IPS-18c (cell line): ENCODE data around the gene TNPO3.
"Not testable (repeated sequence)": the region's sequence is repeated elsewhere in the genome, so short reads cannot be mapped to it uniquely, and the experiment has no call there.

Experiments
- H3K4me3 ChIP-seq: 2 replicates; pipeline ENCODE4 v1.7.0; 2013; ENCODE audit warnings: low read depth, mild to moderate bottlenecking, low read length, moderate library complexity; ENCODE audit not compliant: insufficient read depth
- H3K9me3 ChIP-seq: one replicate; pipeline ENCODE4 v1.6.1; 2013; ENCODE audit warnings: mild to moderate bottlenecking, low read length, moderate library complexity; ENCODE audit not compliant: control insufficient read depth, insufficient read depth

Gene TNPO3

DNA sequence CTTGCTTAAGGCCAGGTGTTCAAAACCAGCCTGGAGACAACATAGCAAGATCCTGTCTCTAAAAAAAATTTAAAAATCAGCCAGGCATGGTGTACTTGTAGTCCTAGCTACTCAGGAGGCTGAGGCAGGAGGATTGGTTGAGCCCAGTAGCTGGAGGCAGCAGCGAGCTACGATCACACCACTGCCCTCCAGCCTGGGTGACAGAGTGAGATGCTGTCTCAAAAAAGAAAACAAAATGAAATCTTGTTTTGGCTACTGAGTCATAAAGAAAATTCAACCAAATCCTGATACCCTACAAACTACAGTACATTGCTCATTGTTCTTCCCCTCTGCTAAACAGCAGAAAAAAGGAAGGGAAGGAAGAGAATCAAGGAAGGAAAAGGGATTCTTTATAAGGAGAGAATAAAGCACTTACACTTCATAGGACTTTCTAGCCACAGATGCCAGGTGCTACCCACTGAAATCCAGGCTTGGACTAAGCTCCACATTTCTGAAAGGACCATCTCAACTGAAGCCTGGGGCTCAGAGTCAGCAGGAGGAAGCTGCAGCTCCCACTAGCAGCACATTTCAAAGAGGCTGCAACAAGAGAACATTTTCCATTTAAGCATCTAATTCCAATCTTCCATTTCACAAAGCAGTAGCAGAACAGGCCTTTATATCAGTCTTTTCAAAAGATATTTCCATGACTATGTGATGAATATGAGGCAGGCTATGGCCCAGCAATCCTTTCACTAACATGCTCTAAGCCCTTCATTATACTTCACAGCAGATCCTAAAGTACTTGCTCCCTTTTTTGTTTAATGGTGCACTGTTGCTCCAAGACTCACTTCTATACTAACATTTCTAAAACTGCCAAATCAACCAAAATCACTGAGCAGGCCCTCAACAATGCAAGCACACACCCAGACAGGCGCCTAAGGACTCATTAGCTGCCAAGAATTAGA, 13.5 kb downstream of the TNPO3 start:
- Histone ChIP-seq H3K9me3 (no peaks in the 10 kb centered on the region), H3K4me3 (no peak overlapping the region)

DNA sequence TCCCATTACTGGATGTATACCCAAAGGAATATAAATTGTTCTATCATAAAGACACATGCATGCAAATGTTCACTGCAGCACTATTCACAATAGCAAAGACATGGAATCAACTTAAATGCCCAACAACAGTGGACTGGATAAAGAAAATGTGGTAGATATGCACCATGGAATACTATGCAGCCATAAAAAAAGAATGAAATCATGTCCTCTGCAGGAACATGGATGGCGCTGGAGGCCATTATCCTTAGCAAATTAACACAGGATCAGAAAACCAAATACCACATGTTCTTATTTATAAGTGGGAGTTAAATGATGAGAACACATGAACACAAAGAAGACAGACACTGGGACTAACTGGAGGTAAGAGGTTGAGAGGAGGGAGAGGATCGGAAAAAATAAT, 16.4 kb downstream of the TNPO3 start:
- H3K4me3 ChIP-seq, H3K9me3 ChIP-seq: not testable (repeated sequence)

DNA sequence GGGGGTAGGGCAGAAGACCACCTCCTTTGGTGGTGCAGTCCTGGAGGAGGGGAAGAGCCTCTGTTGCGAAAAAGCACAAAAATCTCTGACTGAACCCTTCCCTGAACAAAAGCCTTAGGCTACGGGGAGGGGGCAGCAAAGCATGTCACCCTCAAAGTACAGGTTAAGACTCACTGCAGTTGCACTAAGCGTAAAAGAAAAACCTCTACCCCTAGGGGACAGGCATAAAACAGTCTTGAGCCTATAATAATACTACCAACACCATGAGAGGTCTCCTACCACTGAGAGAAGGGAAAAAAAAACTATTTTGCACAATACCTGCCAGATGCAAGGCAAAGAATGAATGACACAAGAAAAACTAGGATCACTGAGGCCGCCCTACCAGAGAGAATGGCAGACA, 17.3 kb downstream of the TNPO3 start:
- H3K9me3 ChIP-seq = no peaks in the 10 kb centered on the region
- H3K4me3 ChIP-seq = no peak overlapping the region

DNA sequence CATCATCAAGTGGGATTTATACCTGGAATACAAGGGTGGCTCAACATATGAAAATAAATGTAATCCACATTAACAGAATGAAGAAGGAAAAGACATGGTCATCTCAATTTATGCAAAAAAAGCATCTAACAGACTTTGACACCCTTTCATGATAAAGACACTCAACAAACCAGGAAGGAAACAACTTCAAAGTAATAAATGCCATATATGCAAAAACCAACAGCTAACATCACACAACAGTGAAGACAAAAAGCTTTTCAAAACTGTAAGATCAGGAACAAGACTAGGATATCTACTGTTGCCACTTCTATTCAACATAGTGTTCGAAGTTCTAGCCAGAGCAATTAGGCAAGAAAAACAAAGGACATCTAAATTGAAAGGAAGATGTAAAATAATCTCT, 22.9 kb downstream of the TNPO3 start:
- no peak overlapping the region for H3K4me3 ChIP-seq
- H3K9me3 ChIP-seq = no peaks in the 10 kb centered on the region

DNA sequence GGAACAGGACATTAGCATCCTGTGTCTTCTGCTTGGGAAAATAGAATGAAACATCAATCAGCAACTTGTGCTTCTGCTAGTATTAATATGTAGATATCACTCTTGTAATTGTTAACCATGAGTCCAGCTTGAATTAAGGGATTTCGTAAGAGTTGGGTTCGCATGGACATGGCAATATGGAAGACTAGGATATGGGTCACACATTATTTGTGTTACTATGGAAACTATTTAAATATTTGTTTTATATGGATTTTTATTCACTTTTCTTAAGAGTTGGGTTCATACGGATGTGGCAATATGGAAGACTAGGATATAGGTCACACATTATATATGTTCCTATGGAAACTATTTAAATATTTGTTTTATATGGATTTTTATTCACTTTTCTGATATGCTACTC, 24.5 kb downstream of the TNPO3 start:
- Histone ChIP-seq H3K9me3 (no peaks in the 10 kb centered on the region), H3K4me3 (no peak overlapping the region)

DNA sequence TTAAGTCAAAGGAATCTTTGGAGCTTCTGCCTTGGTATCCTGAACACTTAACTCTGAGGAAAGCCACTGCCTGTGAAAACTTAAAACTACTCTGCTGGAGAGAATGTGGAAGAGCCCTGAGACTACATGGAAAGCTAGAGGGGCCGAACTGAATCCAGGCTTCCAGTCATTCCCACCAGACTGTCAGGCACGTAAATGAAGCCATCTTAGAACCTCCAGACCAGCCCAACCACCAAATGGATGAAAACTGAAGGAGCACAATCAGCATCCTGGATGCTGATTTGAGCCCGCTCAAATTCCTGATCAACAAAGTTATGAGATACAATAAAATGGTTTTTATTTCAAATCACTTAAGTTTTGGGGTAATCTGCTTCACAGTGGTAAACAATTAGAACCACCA, 30.8 kb downstream of the TNPO3 start:
- H3K9me3 ChIP-seq = no peaks in the 10 kb centered on the region

DNA sequence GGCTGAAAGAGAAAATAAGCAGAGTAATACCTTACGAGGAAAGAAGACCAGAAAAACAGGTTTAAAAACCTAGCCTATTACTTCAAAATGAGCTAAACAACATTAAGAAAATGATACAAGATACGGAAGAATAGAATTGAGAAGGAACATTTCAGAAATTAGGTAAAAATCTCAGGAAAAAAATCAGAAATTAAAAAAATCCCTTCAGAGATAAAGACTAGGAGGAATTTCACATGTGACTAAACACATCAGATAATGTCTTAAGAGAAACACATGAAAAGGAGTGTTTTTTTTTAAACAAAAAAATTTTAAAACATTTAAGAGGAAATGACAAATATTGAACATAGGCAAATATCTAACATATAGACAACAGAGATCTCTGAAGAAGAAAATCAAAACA, 33.3 kb downstream of the TNPO3 start:
- H3K9me3 ChIP-seq = no peaks in the 10 kb centered on the region

More for the DNA sequence above, 30.8 kb downstream of the TNPO3 start:
- H3K4me3 ChIP-seq = no peak overlapping the region

DNA sequence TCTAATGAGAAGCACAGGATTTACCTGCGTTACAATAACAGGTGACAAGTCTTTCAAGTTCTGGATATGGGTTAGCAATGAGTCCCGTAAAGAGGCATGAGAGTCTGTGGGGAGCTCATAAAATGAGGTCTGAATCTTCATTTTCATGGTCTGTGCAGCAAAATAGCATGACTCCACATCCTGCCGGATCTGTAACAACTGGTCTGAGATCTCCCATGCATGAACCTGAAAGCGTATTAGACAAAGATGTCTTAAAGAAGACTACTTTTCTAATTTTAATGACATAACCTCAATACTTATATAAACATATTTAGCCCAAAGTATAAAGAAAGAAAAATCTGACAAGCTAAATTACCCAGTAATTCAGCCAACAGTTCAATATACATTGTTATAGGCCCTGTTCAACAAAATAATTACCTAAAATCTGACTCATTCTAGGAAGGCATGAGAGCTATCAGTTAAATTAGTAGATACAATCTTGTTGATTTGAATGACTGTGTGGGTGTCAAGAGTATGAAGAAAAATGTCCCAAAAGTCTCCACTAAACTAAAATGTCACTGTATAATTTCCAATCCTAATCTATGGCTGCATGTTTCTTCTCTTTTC, 36.9 kb downstream of the TNPO3 start:
- H3K4me3 ChIP-seq = no peak overlapping the region
- H3K9me3 ChIP-seq = no peaks in the 10 kb centered on the region

More for the DNA sequence above, 33.3 kb downstream of the TNPO3 start:
- no peak overlapping the region for H3K4me3 ChIP-seq

DNA sequence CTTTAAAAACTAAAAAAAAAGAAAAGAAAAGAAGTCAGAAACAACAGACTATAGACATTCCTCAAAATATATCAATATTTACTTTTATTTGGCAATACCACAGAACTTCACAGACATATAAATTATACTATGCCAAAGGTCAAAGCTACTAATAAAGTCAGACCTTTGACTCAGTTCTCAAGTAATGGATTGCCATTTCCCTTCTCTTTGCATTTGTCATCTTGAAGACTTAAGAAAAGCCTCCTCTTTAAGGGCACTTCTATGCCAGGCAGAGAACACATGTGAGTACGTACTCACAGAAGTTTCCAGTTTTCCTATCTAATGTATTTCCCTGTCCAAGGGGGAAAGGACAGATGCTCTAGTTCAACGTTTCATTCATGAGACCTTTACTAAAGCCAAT, 37.6 kb downstream of the TNPO3 start:
- H3K4me3 ChIP-seq = no peak overlapping the region
- H3K9me3 ChIP-seq = no peaks in the 10 kb centered on the region

DNA sequence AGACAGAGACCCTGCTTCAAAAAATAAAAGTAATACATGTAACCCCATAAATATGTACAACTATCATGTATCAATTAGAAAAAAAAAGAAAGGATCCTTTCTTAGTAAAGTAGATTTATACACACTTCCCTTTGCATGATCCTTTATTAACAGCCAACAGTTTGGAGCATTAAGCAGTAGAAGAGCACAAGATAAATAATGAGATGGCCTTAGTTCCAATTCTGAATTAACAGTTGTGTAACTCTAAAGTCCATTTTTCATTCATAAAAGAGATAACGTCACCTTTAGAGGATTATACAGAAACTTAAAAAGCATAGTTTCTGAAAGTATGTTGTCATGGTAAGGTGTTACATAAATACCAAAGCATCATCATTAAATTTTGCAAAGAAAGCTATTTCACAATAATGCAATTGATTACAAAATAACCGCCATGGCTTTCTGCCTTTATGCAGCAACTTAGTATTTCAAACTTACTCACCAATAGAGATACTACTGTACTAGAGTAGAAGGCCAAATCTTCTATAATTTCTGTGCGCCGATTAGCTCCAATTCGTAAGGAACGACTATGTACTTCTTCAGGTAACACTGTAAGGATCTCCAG, 40.3 kb downstream of the TNPO3 start:
- no peak overlapping the region for H3K4me3 ChIP-seq

DNA sequence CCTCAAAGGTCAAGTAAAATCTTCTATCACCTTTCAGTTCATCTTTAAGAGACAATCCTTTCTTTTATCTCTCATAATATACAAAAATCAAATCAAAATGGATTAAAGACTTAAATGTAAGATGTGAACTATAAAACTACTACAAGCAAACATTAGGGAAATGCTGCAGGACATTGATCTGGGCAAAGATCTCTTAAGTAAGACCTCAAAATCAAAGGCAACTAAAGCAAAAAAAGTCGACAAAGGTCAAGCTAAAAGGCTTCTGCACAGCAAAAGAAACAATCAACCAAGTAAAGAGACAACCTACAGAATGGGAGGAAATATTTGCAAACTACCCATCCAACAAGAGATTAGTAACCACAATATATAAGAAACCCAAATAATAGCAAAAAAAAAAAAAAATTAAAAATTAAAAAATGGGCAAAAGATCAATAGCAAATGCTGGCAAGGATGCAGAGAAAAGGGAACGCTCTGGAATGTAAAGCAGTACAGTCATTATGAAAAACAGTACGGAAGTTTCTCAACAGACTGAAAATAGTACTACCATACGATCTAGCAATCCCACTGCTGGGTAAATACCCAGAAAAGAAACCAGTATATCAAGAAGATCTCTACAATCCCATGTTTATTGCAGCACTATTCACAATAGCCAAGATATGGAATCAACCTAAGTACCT, 41.7 kb downstream of the TNPO3 start:
- Histone ChIP-seq H3K4me3 (no peak overlapping the region), H3K9me3 (no peaks in the 10 kb centered on the region)

More for the DNA sequence above, 40.3 kb downstream of the TNPO3 start:
- no peaks in the 10 kb centered on the region for H3K9me3 ChIP-seq

DNA sequence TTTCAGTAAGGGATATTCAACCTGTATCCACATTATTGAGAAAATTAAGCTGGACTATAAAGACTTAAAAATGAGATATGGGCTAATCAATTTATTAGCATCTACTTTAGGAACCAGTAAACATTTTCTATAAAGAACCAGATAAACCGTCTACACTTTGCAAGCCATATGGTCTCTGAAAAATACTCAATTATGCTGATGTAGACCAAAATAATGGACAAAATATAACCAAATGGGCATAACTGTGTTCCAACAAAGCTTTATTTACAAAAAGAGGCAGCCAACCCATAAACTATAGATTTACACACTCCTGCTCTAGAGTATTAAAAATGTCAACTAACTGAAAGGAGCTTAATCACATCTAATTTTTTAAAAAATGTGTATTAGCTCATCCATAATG, 42.3 kb downstream of the TNPO3 start:
- Histone ChIP-seq H3K4me3 (no peak overlapping the region), H3K9me3 (no peaks in the 10 kb centered on the region)

DNA sequence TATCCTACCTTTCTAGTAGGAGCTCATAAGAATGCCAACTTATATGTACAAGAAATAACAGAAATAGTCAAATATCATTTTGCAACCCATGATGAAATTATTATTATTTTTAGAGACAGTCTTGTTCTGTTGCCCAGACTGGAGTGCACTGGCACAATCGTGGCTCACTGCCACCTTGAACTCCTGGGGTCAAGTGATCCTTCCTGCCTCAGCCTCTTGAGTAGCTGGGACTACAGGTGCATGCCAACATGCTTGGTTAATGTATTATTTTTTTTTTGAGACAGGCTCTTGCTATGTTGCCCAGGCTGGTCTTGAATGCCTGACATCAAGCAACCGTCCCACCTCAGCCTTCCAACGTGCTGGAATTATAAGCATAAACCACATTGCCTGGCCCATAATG, 44.8 kb downstream of the TNPO3 start:
- Histone ChIP-seq H3K9me3 (no peaks in the 10 kb centered on the region), H3K4me3 (no peak overlapping the region)

DNA sequence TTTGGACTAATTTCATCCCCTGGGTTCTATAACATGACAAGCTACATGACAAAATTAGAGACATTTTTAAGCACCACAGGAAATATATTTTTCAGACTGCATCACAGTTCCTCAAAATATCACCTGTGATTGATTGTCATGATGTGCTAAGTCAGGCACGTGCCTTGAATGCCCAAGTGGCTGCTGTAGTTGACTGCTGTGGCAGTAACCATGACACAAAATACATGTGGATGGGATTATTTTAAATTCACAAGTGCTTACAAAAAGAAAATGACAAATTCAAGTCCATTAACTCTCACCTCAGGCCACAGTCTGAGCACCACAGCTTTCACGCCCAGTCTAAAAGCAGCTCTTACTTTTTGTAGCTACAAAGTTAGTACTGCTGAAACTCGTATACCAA, 45.5 kb downstream of the TNPO3 start:
- Histone ChIP-seq H3K9me3 (no peaks in the 10 kb centered on the region), H3K4me3 (no peak overlapping the region)

DNA sequence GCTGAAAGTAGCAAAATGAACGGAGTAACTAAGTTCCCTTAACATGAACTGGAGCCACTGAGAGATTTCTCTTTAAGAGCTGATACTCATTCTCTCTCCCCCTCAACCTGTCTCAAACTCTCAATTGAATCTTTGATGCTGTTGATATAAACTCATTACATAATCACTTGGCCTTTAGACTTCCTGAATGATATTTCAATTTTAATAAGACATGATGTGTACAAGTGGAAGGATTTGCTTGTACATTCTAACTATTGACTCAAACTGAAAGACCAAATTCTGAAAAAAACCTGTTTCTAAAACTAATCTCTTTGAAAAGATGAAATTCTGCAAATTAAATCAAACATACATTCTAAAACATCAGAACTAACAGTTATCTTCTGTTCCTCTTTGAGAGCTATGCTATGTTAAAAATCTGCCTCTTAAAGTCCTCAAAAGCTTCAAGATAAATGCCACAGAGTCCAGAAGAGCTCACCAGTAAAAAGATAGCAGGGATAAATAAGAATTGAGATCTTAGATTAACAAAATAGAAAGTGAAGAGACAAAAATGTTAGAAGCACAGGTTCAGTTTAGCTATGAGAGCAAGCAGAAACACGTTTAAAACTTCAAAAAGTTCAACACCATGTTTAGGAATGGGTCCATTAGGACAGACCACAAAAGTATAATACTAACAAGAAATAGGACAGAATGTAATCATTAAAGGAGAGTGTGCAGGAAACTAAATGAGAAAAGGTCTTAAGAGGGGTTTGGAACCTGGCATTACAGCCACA, 46.1 kb downstream of the TNPO3 start:
- Histone ChIP-seq H3K4me3 (no peak overlapping the region), H3K9me3 (no peaks in the 10 kb centered on the region)

DNA sequence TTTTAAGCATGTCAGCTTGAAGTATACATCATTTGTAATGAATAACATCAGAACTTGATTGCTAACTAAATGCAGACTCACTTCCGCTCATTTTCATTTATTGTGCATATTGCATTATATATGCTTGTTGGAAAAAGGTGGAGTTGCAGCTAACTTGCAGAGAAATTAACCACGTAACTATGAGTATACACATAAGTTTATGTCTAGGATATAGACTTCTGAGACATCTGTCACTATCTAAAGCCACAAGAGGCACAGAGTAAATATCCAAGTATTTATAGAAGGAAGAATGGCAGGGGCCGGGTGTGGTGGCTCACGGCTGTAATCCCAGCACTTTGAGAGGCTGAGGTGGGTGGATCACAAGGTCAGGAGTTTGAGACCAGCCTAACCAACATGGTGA, 47.3 kb downstream of the TNPO3 start:
- no peaks in the 10 kb centered on the region for H3K9me3 ChIP-seq
- H3K4me3 ChIP-seq = no peak overlapping the region
